Measurements from ENCODE around the gene OR1S2. TPM values are rescaled to one million over a fixed set of nuclear protein-coding genes. Genes with fewer than 3 reads are reported as not detected.

The OR1S2 gene
- not detected in 2 replicates for polyA plus RNA-seq (2013)

- Histone ChIP-seq H3K79me1 (ENCODE audit: low read length) (no peaks in the 10 kb centered on the region), H2BK5ac (ENCODE audit: low read depth, low read length, poor library complexity) (no peak within 1 kb of the TSS), H3K14ac (ENCODE audit: low read length) (no peak within 1 kb of the TSS), H4K8ac (ENCODE audit: low read depth, low read length) (no peak within 1 kb of the TSS), H3K23ac (ENCODE audit: low read length) (no peak within 1 kb of the TSS), H2AK5ac (ENCODE audit: low read length) (no peak within 1 kb of the TSS), H4K91ac (ENCODE audit: low read depth, low read length) (no peak within 1 kb of the TSS), H3K4me3 (ENCODE audit: low read depth, low read length) (no peak within 1 kb of the TSS), H2AFZ (ENCODE audit: insufficient read depth, low read length, poor library complexity) (no peak within 1 kb of the TSS), H3K9me3 (ENCODE audit: insufficient read depth, low read depth, low read length) (no peaks in the 10 kb centered on the region), H3K79me2 (ENCODE audit: control insufficient read depth, insufficient read depth, low read length, poor library complexity) (no peaks in the 10 kb centered on the region), H3K4me2 (ENCODE audit: low read length) (no peak within 1 kb of the TSS), H4K12ac (ENCODE audit: low read depth, low read length) (no peak within 1 kb of the TSS), H3K4me1 (ENCODE audit: control insufficient read depth in 1 of 2, insufficient read depth in 2 of 2, low read length in 2 of 2) (no peaks in the 10 kb centered on the region), H3K18ac (ENCODE audit: low read length) (no peak within 1 kb of the TSS), H3K9ac (ENCODE audit: low read length) (no peak within 1 kb of the TSS), H3K4ac (ENCODE audit: low read depth, low read length) (no peak within 1 kb of the TSS), H2BK12ac (ENCODE audit: low read length) (no peak within 1 kb of the TSS), H3K36me3 (ENCODE audit: control insufficient read depth in 1 of 2, insufficient read depth in 2 of 2, low read length in 2 of 2) (no peaks in the 10 kb centered on the region), H3K27ac (ENCODE audit: low read depth, low read length) (no peak within 1 kb of the TSS), H3K27me3 (ENCODE audit: insufficient read depth, low read length) (no peaks in the 10 kb centered on the region), H2BK120ac (ENCODE audit: insufficient read depth, low read length, poor library complexity) (no peak within 1 kb of the TSS)
- no peak for DNase-seq
Observed at GRCh38 chr11:58204042-58204441, at the start of gene OR1S2. TSS of gene OR1S2 (minus strand) at chr11:58204142. CDS start at chr11:58204142, 0 bp downstream.

DNA sequence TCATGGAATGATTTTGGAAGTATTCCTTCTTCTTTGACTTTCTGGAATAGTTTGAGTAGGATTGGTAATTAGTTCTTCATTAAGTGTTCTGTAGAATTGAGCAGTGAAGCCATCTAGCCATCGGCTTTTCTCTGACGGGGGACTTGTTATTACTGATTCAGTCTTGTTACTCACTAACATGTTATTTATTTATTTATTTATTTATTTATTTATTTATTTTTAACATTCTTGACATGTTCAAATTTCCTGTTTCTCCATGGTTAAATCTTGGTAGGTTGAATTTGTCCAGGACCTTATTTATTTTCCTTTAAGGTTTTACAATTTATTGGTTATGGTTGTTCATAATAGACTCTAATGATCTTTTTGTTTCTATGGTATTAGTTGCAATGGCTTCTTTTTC lies 40.0 kb upstream of the OR1S2 start:
- no peak for DNase-seq
- no peak overlapping the region for H3K23ac ChIP-seq (ENCODE audit: low read length)
- no peak overlapping the region for H4K91ac ChIP-seq (ENCODE audit: low read depth, low read length)
- H3K27ac ChIP-seq (ENCODE audit: low read depth, low read length), result no peak overlapping the region
- H3K27me3 ChIP-seq (ENCODE audit: insufficient read depth, low read length), result no peaks in the 10 kb centered on the region
- H3K4me3 ChIP-seq (ENCODE audit: low read depth, low read length), result no peak overlapping the region
- no peak overlapping the region for H4K12ac ChIP-seq (ENCODE audit: low read depth, low read length)
- H3K9ac ChIP-seq (ENCODE audit: low read length), result no peak overlapping the region
- no peaks in the 10 kb centered on the region for H3K9me3 ChIP-seq (ENCODE audit: insufficient read depth, low read depth, low read length)
- no CpG with 5 or more reads among the region's 2 CpGs for WGBS (ENCODE audit: extremely low coverage, insufficient coverage, insufficient read length)
- no peaks in the 10 kb centered on the region for H3K36me3 ChIP-seq (ENCODE audit: control insufficient read depth in 1 of 2, insufficient read depth in 2 of 2, low read length in 2 of 2)
- H3K4me2 ChIP-seq (ENCODE audit: low read length), result no peak overlapping the region
- no peaks in the 10 kb centered on the region for H3K4me1 ChIP-seq (ENCODE audit: control insufficient read depth in 1 of 2, insufficient read depth in 2 of 2, low read length in 2 of 2)
- H2BK5ac ChIP-seq (ENCODE audit: low read depth, low read length, poor library complexity), result no peak overlapping the region
- H2AFZ ChIP-seq (ENCODE audit: insufficient read depth, low read length, poor library complexity), result no peak overlapping the region
- H3K4ac ChIP-seq (ENCODE audit: low read depth, low read length), result no peak overlapping the region
- no peaks in the 10 kb centered on the region for H3K79me2 ChIP-seq (ENCODE audit: control insufficient read depth, insufficient read depth, low read length, poor library complexity)
- no peak overlapping the region for H2AK5ac ChIP-seq (ENCODE audit: low read length)
- no peak overlapping the region for H4K8ac ChIP-seq (ENCODE audit: low read depth, low read length)
- H3K14ac ChIP-seq (ENCODE audit: low read length), result no peak overlapping the region
- no peak overlapping the region for H3K18ac ChIP-seq (ENCODE audit: low read length)
- no peak overlapping the region for H2BK12ac ChIP-seq (ENCODE audit: low read length)
- no peak overlapping the region for H2BK120ac ChIP-seq (ENCODE audit: insufficient read depth, low read length, poor library complexity)
- H3K79me1 ChIP-seq (ENCODE audit: low read length), result no peaks in the 10 kb centered on the region

DNA sequence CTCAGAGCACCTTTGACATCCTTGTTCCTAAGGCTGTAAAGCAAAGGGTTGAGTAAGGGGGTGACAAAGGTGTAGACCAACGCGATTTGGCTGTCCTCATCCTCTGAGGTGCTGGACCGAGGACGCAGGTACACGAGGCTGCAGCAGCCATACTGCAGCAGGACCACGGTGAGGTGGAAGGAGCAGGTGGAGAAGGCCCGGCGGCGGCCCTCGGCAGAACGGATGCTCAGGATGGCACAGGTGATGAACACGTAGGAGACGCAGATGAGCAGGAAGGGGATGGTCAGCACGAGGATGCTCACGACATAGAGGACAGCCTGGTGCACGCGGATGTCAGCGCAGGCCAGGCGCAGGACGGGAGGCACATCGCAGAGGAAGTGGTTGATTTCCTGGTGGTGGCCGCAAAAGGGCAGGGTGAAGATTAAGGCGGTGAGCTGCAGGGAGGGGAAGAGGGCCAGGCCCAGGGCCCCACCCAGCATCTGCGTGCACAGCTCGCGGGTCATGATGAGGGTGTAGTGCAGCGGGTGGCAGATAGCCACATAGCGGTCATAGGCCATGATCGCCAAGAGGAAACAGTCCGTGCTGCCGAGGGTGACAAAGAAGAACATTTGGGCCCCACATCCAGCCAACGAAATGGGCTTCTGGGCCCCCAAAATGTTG lies 24.1 kb upstream of the OR1S2 start:
- H3K18ac ChIP-seq (ENCODE audit: low read length), result no peak overlapping the region
- H2BK12ac ChIP-seq (ENCODE audit: low read length), result no peak overlapping the region
- no peaks in the 10 kb centered on the region for H3K9me3 ChIP-seq (ENCODE audit: insufficient read depth, low read depth, low read length)
- no peak overlapping the region for H3K14ac ChIP-seq (ENCODE audit: low read length)
- no peak overlapping the region for H3K4me3 ChIP-seq (ENCODE audit: low read depth, low read length)
- H2BK120ac ChIP-seq (ENCODE audit: insufficient read depth, low read length, poor library complexity), result no peak overlapping the region
- H4K12ac ChIP-seq (ENCODE audit: low read depth, low read length), result no peak overlapping the region
- no peaks in the 10 kb centered on the region for H3K4me1 ChIP-seq (ENCODE audit: control insufficient read depth in 1 of 2, insufficient read depth in 2 of 2, low read length in 2 of 2)
- no peak overlapping the region for H3K4me2 ChIP-seq (ENCODE audit: low read length)
- H2AFZ ChIP-seq (ENCODE audit: insufficient read depth, low read length, poor library complexity), result no peak overlapping the region
- no peak overlapping the region for H3K4ac ChIP-seq (ENCODE audit: low read depth, low read length)
- H3K9ac ChIP-seq (ENCODE audit: low read length), result no peak overlapping the region
- no peak overlapping the region for H4K8ac ChIP-seq (ENCODE audit: low read depth, low read length)
- no peak for DNase-seq
- H3K23ac ChIP-seq (ENCODE audit: low read length), result no peak overlapping the region
- H2BK5ac ChIP-seq (ENCODE audit: low read depth, low read length, poor library complexity), result no peak overlapping the region
- H3K79me1 ChIP-seq (ENCODE audit: low read length), result no peaks in the 10 kb centered on the region
- no peak overlapping the region for H3K27ac ChIP-seq (ENCODE audit: low read depth, low read length)
- no peaks in the 10 kb centered on the region for H3K27me3 ChIP-seq (ENCODE audit: insufficient read depth, low read length)
- no peaks in the 10 kb centered on the region for H3K79me2 ChIP-seq (ENCODE audit: control insufficient read depth, insufficient read depth, low read length, poor library complexity)
- H4K91ac ChIP-seq (ENCODE audit: low read depth, low read length), result no peak overlapping the region
- WGBS (ENCODE audit: extremely low coverage, insufficient coverage, insufficient read length), result no CpG with 5 or more reads among the region's 32 CpGs
- no peaks in the 10 kb centered on the region for H3K36me3 ChIP-seq (ENCODE audit: control insufficient read depth in 1 of 2, insufficient read depth in 2 of 2, low read length in 2 of 2)
- H2AK5ac ChIP-seq (ENCODE audit: low read length), result no peak overlapping the region

- no peak overlapping the region for H3K14ac ChIP-seq (ENCODE audit: low read length)
- H4K91ac ChIP-seq (ENCODE audit: low read depth, low read length), result no peak overlapping the region
- H3K36me3 ChIP-seq (ENCODE audit: control insufficient read depth in 1 of 2, insufficient read depth in 2 of 2, low read length in 2 of 2), result no peaks in the 10 kb centered on the region
- H3K4me2 ChIP-seq (ENCODE audit: low read length), result no peak overlapping the region
- H2AFZ ChIP-seq (ENCODE audit: insufficient read depth, low read length, poor library complexity), result no peak overlapping the region
- H3K4me1 ChIP-seq (ENCODE audit: control insufficient read depth in 1 of 2, insufficient read depth in 2 of 2, low read length in 2 of 2), result no peaks in the 10 kb centered on the region
- no peaks in the 10 kb centered on the region for H3K79me2 ChIP-seq (ENCODE audit: control insufficient read depth, insufficient read depth, low read length, poor library complexity)
- no peak overlapping the region for H3K23ac ChIP-seq (ENCODE audit: low read length)
- no peak overlapping the region for H2AK5ac ChIP-seq (ENCODE audit: low read length)
- no peak overlapping the region for H3K4ac ChIP-seq (ENCODE audit: low read depth, low read length)
- H2BK12ac ChIP-seq (ENCODE audit: low read length), result no peak overlapping the region
- H4K8ac ChIP-seq (ENCODE audit: low read depth, low read length), result no peak overlapping the region
- H3K27me3 ChIP-seq (ENCODE audit: insufficient read depth, low read length), result no peaks in the 10 kb centered on the region
- H3K79me1 ChIP-seq (ENCODE audit: low read length), result no peaks in the 10 kb centered on the region
- no peak overlapping the region for H2BK120ac ChIP-seq (ENCODE audit: insufficient read depth, low read length, poor library complexity)
- no CpG with 5 or more reads among the region's 7 CpGs for WGBS (ENCODE audit: extremely low coverage, insufficient coverage, insufficient read length)
- no peak overlapping the region for H2BK5ac ChIP-seq (ENCODE audit: low read depth, low read length, poor library complexity)
- no peak overlapping the region for H3K4me3 ChIP-seq (ENCODE audit: low read depth, low read length)
- H3K27ac ChIP-seq (ENCODE audit: low read depth, low read length), result no peak overlapping the region
- H3K18ac ChIP-seq (ENCODE audit: low read length), result no peak overlapping the region
- no peak overlapping the region for H3K9ac ChIP-seq (ENCODE audit: low read length)
- DNase-seq, result peak; percentile 62 to 88
- no peaks in the 10 kb centered on the region for H3K9me3 ChIP-seq (ENCODE audit: insufficient read depth, low read depth, low read length)
- H4K12ac ChIP-seq (ENCODE audit: low read depth, low read length), result no peak overlapping the region
Observed at GRCh38 chr11:58222721-58223120, 18.8 kb upstream of the OR1S2 start.
